Keratinocyte (primary cell): ENCODE measurements around the gene CCDC85B. TPM values are rescaled to one million over a fixed set of nuclear protein-coding genes. Genes with fewer than 3 reads are reported as not detected.

Experiments
- DNase-seq: peaks from one replicate; pipeline ENCODE4 v3.0.0-alpha.2; 2011; ENCODE audit warnings: low read depth, missing footprints, low spot score
- FAIRE-seq: peaks from 2 replicates; lab custom pipeline; 2011; peaks lifted over from hg19 to GRCh38; lab: Jason Lieb, UNC
- H2AFZ ChIP-seq: 2 replicates; pipeline ENCODE4 v1.6.0; 2012; ENCODE audit warnings: low read length, control low read depth, inconsistent platforms; ENCODE audit not compliant: control insufficient read depth
- H3K27ac ChIP-seq: 2 replicates; pipeline ENCODE4 v1.5.1; 2011; ENCODE audit warnings: low read length; ENCODE audit not compliant: control insufficient read depth, insufficient read depth
- H3K27me3 ChIP-seq: 3 replicates; pipeline ENCODE4 v1.6.0; 2011; ENCODE audit warnings: low read length; ENCODE audit not compliant: control insufficient read depth, insufficient read depth; ENCODE audit errors: extremely low read depth
- H3K36me3 ChIP-seq, 2 experiments: 2 replicates in 1 of 2; 3 replicates in 1 of 2; pipeline ENCODE4 v1.5.1; 2011; ENCODE audit warnings: low read length in 2 of 2, mild to moderate bottlenecking in 1 of 2; ENCODE audit not compliant: control insufficient read depth in 2 of 2, insufficient read depth in 2 of 2; ENCODE audit errors: extremely low read depth in 1 of 2
- H3K4me1 ChIP-seq: 3 replicates; pipeline ENCODE4 v1.5.1; 2011; ENCODE audit warnings: low read length; ENCODE audit not compliant: control insufficient read depth, insufficient read depth; ENCODE audit errors: extremely low read depth
- H3K4me2 ChIP-seq: 3 replicates; pipeline ENCODE4 v1.6.0; 2011; ENCODE audit warnings: low read depth, low read length; ENCODE audit not compliant: control insufficient read depth, insufficient read depth; ENCODE audit errors: extremely low read depth
- H3K4me3 ChIP-seq, 3 experiments: fragments of 200-600 bp in 1 of 3; sonication (generic) in 1 of 3; 2 replicates in 2 of 3; 3 replicates in 1 of 3; pipeline ENCODE4 v1.5.1; 2011 to 2016; ENCODE audit warnings: low read length in 3 of 3, mild to moderate bottlenecking in 3 of 3, control low read depth in 2 of 3, inconsistent platforms in 1 of 3, low read depth in 1 of 3, mixed read lengths in 1 of 3, mixed run types in 1 of 3, moderate library complexity in 1 of 3; ENCODE audit not compliant: control insufficient read depth in 2 of 3, insufficient read depth in 2 of 3; ENCODE audit errors: extremely low read depth in 1 of 3
- H3K79me2 ChIP-seq: 2 replicates; pipeline ENCODE4 v1.6.0; 2012; ENCODE audit warnings: low read length; ENCODE audit not compliant: control insufficient read depth, insufficient read depth
- H3K9ac ChIP-seq: 3 replicates; pipeline ENCODE4 v1.6.0; 2011; ENCODE audit warnings: low read length; ENCODE audit not compliant: control insufficient read depth, insufficient read depth; ENCODE audit errors: extremely low read depth
- H3K9me1 ChIP-seq: 3 replicates; pipeline ENCODE4 v1.6.0; 2011; ENCODE audit warnings: low read length; ENCODE audit not compliant: control insufficient read depth, insufficient read depth; ENCODE audit errors: extremely low read depth
- H3K9me3 ChIP-seq: 2 replicates; pipeline ENCODE4 v1.5.1; 2012; ENCODE audit warnings: low read depth, low read length; ENCODE audit not compliant: control insufficient read depth
- H4K20me1 ChIP-seq: 3 replicates; pipeline ENCODE4 v1.6.0; 2011; ENCODE audit warnings: low read length; ENCODE audit not compliant: control insufficient read depth, insufficient read depth; ENCODE audit errors: extremely low read depth
- CTCF ChIP-seq, 3 experiments: IDR thresholded peaks in 1 of 3; conservative IDR thresholded peaks in 1 of 3; optimal IDR thresholded peaks in 1 of 3; 2 replicates in 2 of 3; 3 replicates in 1 of 3; pipeline versions ENCODE3 to v1.5.1; 2011; ENCODE audit warnings: low read length in 3 of 3, mild to moderate bottlenecking in 3 of 3, moderate library complexity in 2 of 3, control low read depth in 1 of 3, inconsistent platforms in 1 of 3; ENCODE audit not compliant: insufficient read depth in 2 of 3; ENCODE audit errors: extremely low read depth in 1 of 3
- EZH2 ChIP-seq: IDR thresholded peaks from one replicate; pipeline ENCODE4 v1.6.1; 2012; ENCODE audit warnings: inconsistent platforms, mild to moderate bottlenecking, low read length, moderate library complexity
- dilution Hi-C: fragments of 300-500 bp; cut with MboI; formaldehyde crosslinking; loops from one replicate; pipeline ENCODE4 v1.7.0; 2020; ENCODE audit warnings: low sequenced_read_pairs; ENCODE audit not compliant: extremely low pct_ligation_motif_present
- polyA plus RNA-seq, 5 experiments: library from polyadenylated mRNA; depleted of rRNA in 3 of 5; stranded (reverse) in 3 of 5; stranded (forward) in 1 of 5; unstranded in 1 of 5; fragments of >200 nt; gene quantifications; 1 replicate in 1 of 5; 2 replicates in 3 of 5; 3 replicates in 1 of 5; pipeline versions ENCODE4 v1.2.1 to v1.2.3, GENCODE V29; 2011 to 2012; ENCODE audit warnings: missing spikeins in 2 of 5, low read depth in 1 of 5, low replicate concordance in 1 of 5

The CCDC85B gene
- polyA plus RNA-seq, 1 donor (not counting 4 experiments of a cell fraction or from before 2014, with no cell fraction given) = 4.1 TPM

- dilution Hi-C loops = no loop called here
- Histone ChIP-seq H3K9ac (peak overlapping the region; percentile 83), H3K4me3 (peak overlapping the region; percentile 83 to 96 (median 91)), H3K79me2 (peaks cover 71% of the 10 kb centered on the region), H3K27ac (peak overlapping the region; percentile 90), H3K36me3 (peaks cover 38 to 52% of the 10 kb centered on the region in 2 experiments), H2AFZ (peak overlapping the region; percentile 60), H3K9me1 (peaks cover 7% of the 10 kb centered on the region), H3K9me3 (no peaks in the 10 kb centered on the region), H3K27me3 (no peaks in the 10 kb centered on the region), H4K20me1 (peaks cover 37% of the 10 kb centered on the region), H3K4me2 (peak overlapping the region; percentile 92), H3K4me1 (peaks cover 32% of the 10 kb centered on the region)
- DNase-seq = no peak
- no peak for TF ChIP-seq CTCF (optimal IDR thresholded peaks at IDR 0.05 in 1 of 3, IDR thresholded peaks at IDR 0.05 in 1 of 3, conservative IDR thresholded peaks at IDR 0.05 in 1 of 3; ENCODE audit: extremely low read depth in 1 of 3, insufficient read depth in 2 of 3, low read length in 3 of 3)
- TF ChIP-seq EZH2 = no peak
- no peak for FAIRE-seq
Observed at GRCh38 chr11:65858681-65859087, 31.8 kb upstream of the CCDC85B start.

- Histone ChIP-seq H3K4me1 (peaks cover 32% of the 10 kb centered on the region), H3K9me1 (peaks cover 7% of the 10 kb centered on the region), H3K9ac (peak overlapping the region; percentile 83), H3K27ac (peak overlapping the region; percentile 90), H3K36me3 (peaks cover 38 to 52% of the 10 kb centered on the region in 2 experiments), H3K27me3 (no peaks in the 10 kb centered on the region), H3K9me3 (no peaks in the 10 kb centered on the region), H4K20me1 (peaks cover 31% of the 10 kb centered on the region), H2AFZ (peak overlapping the region; percentile 77), H3K4me3 (peak overlapping the region; percentile 83 to 96 (median 91)), H3K4me2 (peak overlapping the region; percentile 92), H3K79me2 (peaks cover 66% of the 10 kb centered on the region)
- dilution Hi-C loops = no loop called here
- no peak for TF ChIP-seq CTCF (optimal IDR thresholded peaks at IDR 0.05 in 1 of 3, IDR thresholded peaks at IDR 0.05 in 1 of 3, conservative IDR thresholded peaks at IDR 0.05 in 1 of 3; ENCODE audit: extremely low read depth in 1 of 3, insufficient read depth in 2 of 3, low read length in 3 of 3)
- no peak for TF ChIP-seq EZH2
- FAIRE-seq (no peak), DNase-seq (peak; percentile 85)
Observed at GRCh38 chr11:65859095-65859811, 31.2 kb upstream of the CCDC85B start.
